GM18511 (cell line): ENCODE data around the gene IL6.
A peak's percentile ranks its signal among the peaks of the same experiment; 100 is the strongest.

Experiments used
- ATAC-seq: cut with Tn5 transposase; IDR thresholded peaks from one replicate; pipeline ENCODE4 v1.9.1; 2021; ENCODE audit warnings: mild to moderate bottlenecking, moderate library complexity; ENCODE audit not compliant: unreplicated experiment

The IL6 gene

GRCh38 chr7:22726345-22726906, 574 bp upstream of the IL6 start:
- ATAC-seq = peak; percentile 74

- no peak for ATAC-seq
Observed at GRCh38 chr7:22727714-22728035, 675 bp downstream of the IL6 start.

- no peak for ATAC-seq
Observed at GRCh38 chr7:22728401-22729029, 1.5 kb downstream of the IL6 start.

- ATAC-seq = no peak
Observed at GRCh38 chr7:22729180-22729825, 2.3 kb downstream of the IL6 start.

GRCh38 chr7:22730066-22730710, 3.2 kb downstream of the IL6 start:
- no peak for ATAC-seq

- ATAC-seq = no peak
Observed at GRCh38 chr7:22730921-22731654, 4.1 kb downstream of the IL6 start.

- no peak for ATAC-seq
Observed at GRCh38 chr7:22731766-22732165, 4.8 kb downstream of the IL6 start.

- no peak for ATAC-seq
Observed at GRCh38 chr7:22732556-22733126, 5.6 kb downstream of the IL6 start.

GRCh38 chr7:22733761-22734160, 6.8 kb downstream of the IL6 start:
- no peak for ATAC-seq

GRCh38 chr7:22743014-22743413, 16.0 kb downstream of the IL6 start:
- ATAC-seq = no peak

GRCh38 chr7:22751341-22751740, 24.3 kb downstream of the IL6 start:
- no peak for ATAC-seq

GRCh38 chr7:22757338-22757994, 30.5 kb downstream of the IL6 start:
- ATAC-seq = no peak

GRCh38 chr7:22758576-22758975, 31.6 kb downstream of the IL6 start:
- ATAC-seq = no peak

GRCh38 chr7:22759721-22760120, 32.7 kb downstream of the IL6 start:
- no peak for ATAC-seq

- no peak for ATAC-seq
Observed at GRCh38 chr7:22762866-22763265, 35.9 kb downstream of the IL6 start.

- peak; percentile 98 for ATAC-seq
Observed at GRCh38 chr7:22765609-22766008, 38.6 kb downstream of the IL6 start.

GRCh38 chr7:22771194-22771871, 44.3 kb downstream of the IL6 start:
- no peak for ATAC-seq

- ATAC-seq = no peak
Observed at GRCh38 chr7:22771872-22772228, 44.9 kb downstream of the IL6 start.

GRCh38 chr7:22772885-22773284, 45.9 kb downstream of the IL6 start:
- ATAC-seq = no peak

GRCh38 chr7:22776964-22777363, 50.0 kb downstream of the IL6 start:
- no peak for ATAC-seq
